GM19463 (cell line): ENCODE results near the gene CDH3.

Experiments
- ATAC-seq: cut with Tn5 transposase; IDR thresholded peaks from one replicate; pipeline ENCODE4 v1.9.1; 2021; ENCODE audit warnings: mild to moderate bottlenecking, moderate library complexity; ENCODE audit not compliant: unreplicated experiment

Gene CDH3

DNA sequence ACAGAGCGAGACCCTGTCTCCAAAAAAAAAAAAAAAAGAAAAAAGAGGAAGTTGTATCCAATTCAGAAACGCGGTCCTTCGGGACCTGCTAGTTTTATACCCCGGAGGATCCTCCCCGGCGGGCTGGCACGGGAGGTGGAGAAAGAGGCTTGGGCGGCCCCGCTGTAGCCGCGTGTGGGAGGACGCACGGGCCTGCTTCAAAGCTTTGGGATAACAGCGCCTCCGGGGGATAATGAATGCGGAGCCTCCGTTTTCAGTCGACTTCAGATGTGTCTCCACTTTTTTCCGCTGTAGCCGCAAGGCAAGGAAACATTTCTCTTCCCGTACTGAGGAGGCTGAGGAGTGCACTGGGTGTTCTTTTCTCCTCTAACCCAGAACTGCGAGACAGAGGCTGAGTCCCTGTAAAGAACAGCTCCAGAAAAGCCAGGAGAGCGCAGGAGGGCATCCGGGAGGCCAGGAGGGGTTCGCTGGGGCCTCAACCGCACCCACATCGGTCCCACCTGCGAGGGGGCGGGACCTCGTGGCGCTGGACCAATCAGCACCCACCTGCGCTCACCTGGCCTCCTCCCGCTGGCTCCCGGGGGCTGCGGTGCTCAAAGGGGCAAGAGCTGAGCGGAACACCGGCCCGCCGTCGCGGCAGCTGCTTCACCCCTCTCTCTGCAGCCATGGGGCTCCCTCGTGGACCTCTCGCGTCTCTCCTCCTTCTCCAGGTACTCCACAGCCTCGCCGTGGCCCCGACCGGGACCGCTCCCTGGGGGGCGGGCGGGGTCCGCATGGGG lies at the start of gene CDH3:
Gene CDH3, plus strand, starts transcription at position 596 of the 779 bp plus-strand sequence. Its CDS starts 70 bp downstream, at position 666.
- no peak for ATAC-seq

DNA sequence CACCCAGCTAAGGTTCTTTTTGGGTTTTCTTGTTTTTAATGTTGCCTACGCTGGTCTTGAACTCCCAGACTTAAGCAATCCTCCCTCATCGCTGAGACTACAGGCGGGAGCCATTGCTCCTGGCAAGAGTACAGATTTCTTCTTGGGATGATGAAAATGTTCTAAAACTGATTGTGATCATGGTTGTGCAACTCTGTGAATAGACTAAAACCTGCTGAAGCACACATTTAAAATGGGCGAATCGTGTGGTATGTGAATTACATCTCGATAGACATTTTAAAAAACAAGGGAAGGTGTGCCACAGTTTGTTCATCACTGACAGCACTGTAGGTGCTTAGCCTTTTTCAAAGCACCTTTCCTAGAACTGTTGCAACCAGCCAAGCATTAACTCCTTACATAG lies 48.8 kb upstream of the CDH3 start:
- ATAC-seq: no peak

GRCh38 chr16:68599586-68599985 lies 45.5 kb upstream of the CDH3 start:
- ATAC-seq: no peak

- ATAC-seq: no peak
Observed at GRCh38 chr16:68605746-68606145, 39.4 kb upstream of the CDH3 start.

DNA sequence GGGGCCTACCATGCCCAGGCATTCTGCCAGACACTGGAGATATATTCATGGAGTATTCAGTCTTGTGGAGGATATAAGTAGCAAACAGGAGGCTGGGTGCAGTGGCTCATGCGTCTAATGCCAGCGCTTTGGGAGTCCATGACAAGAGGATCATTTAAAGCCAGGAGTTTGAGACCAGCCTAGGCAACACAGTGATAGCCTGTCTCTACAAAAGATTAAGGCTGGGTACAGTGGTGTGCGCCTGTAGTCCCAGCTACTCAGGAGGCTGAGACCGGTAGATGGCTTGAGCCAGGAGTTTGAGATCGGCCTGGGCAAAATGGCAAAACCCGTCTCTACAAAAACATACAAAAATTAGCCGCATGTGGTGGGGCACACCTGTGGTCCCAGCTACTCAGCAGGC lies 37.7 kb upstream of the CDH3 start:
- no peak for ATAC-seq

DNA sequence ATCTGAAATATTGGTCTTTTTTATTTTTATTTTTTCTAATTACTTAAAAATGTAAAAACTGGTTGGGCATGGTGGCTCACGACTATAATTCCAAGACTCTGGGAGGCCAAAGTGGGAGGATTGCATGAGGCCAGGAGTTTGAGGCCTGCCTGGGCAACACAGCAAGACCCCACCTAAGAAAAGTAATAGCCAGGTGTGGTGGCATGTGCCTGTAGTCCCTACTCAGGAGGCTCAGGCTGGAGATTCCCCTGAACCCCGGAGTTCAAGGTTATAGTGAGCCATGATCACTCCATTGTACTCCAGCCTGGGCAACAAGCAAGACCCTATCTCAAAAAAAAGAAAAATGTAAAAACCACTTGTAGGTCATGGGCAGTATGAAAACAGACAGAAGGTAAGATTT lies 36.8 kb upstream of the CDH3 start:
- ATAC-seq: no peak

DNA sequence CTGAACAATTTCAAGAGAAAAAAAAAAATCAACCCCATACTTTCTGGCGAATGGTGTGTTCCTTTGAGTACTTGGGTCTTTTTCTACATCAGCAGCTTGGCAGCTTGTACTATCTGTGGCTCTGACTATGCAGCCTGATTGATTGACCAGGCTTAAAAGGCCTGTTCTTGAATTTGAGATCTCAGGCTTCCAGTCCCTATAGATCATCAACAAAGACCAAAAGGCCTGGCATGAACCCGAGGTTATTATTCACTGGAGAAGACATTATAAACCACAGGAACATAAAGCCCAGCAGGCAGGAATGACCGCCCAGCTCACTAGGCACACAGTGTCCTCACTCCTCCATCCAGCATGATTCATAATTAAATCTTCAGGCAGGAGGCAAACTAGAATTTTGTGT lies 32.1 kb upstream of the CDH3 start:
- no peak for ATAC-seq

DNA sequence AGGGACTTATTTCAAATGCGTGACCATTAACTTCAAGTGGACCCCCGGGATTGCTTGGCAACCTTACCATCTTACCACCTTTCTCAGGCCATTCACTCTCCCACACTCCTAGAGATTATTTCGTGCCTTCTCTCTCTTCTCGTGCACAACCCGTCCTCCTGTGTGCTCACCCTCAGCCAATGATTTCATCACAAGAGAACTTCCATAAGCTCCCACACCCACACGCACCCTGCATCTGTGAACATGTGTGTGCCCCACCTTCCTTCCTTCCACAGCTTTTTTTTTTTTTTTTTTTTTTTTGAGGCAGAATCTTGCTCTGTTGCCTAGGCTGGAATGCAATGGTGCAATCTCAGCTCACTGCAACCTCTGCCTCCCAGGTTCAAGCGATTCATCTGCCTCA lies 27.4 kb upstream of the CDH3 start:
- ATAC-seq: no peak

DNA sequence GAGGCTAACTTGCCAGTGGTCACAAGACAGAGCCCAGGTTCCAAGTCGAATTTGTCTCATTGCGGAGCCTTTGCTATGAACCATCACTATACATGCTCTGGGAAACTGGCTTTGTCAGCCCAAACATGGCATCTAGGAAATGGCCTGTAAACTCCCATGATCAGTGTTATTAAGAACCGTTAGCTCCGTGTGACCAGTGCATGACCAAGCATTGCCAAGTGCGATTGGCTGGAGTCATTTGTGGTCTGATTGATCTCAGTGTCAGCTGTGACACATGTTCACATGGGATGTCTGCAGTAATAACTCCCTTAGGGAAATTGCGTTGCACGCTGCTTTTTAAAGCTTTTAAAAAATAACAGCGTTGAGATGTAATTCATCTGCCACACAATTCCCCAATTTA lies 18.6 kb upstream of the CDH3 start:
- no peak for ATAC-seq

DNA sequence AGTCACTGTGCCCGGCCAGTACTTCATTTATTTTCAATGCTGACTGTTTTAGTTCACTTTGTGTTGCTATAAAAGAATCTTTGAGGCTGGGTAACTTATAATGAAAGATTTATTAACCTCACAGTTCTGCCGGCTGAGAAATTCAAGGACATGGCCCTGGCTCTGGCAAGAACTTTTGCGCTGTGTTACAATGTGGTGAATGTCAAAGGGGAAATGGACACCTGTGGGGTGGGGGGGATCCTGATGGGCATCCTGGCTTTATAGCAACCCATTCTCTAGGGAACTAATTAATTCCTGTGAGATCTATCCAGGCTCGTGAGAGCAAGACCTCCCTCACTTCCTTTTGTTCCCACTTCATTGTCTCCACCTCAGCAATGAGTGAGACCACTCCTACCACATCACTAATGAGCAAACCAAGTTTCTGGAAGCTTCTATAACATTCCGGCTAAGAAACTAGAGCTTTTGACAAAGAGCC lies 17.1 kb upstream of the CDH3 start:
- no peak for ATAC-seq

DNA sequence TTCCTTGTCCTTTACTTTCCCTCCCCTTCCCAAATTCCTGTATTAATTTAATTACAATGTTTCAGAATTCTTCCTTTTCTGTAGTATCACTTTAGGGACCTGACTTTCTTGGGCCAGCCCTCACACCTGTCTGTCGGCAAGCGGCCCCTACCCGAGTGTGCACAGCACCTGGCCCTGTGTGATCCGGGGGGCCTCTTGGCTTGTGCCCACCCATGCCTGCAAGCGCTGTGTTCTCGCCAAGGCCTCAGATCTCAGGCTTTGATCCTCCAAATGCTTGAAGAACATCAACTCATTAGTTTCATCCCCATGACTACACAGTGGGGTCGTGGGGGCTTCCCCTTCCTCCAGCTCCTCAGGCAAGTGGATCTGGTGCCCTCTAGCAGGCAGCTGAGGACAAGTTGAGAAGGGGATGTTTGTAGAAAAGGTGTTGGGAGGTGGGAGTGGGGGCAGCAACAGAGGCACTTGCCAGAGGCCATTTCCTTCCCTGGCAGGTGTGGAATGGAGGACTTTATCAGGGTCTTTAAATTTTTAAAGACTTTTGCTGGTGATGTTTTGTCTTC lies 15.7 kb upstream of the CDH3 start:
- no peak for ATAC-seq

- ATAC-seq: no peak
Observed at GRCh38 chr16:68636064-68636560, 9.0 kb upstream of the CDH3 start.

DNA sequence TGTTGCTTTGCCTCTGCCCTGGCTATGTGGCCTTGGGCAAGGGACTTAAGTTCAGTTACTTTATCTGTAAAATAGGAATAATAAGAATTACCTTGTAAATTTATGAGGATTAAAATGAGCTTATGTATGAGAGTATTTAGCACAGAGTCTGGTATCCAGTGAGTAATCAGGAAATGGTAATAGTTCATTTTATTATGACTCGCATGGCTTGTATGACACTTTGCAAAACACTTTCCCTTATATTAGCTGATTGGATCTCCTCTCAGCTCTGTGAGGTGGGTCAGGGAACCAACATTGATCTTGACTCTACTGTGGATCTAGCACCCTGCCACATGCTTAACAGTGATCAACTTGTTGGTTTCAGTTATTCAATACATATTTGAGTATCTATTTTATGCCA lies 8.3 kb upstream of the CDH3 start:
- no peak for ATAC-seq

- no peak for ATAC-seq
Observed at GRCh38 chr16:68640972-68641371, 4.1 kb upstream of the CDH3 start.

- no peak for ATAC-seq
Observed at GRCh38 chr16:68642047-68642435, 3.1 kb upstream of the CDH3 start.

DNA sequence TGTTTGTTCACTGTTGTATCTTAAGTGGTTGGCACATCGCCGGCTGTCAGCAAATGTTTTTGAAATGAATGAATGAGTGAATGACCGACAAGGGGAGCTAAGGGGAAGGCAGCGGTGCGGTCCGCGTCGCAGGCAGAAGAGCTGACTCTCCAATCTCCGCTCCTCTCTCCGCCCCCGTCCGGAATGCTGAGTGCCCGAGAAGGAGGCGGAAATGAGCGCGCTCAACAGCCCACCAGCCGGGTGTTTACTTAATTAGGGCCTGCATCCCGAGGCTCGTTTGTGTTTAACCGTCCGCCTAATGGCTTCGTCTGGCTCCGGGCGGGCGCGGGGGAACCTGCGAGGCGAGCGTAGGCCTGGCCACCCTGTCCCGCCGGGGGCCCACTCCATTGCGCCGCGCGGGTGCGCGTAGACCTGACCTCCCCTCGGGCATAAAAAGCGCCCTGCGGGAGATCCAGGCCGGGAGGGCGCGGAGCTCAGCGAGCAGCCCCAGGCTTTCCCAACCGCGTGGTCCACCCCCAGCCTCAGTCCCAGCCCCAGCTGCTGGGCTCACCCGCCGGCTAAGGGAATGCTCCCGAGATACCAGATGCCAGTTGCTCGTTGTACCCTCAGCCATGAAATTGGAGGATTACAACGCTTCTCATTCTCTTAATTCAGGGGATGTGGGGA lies 2.5 kb upstream of the CDH3 start:
- ATAC-seq: no peak

GRCh38 chr16:68643227-68643626 lies 1.9 kb upstream of the CDH3 start:
- ATAC-seq: no peak

DNA sequence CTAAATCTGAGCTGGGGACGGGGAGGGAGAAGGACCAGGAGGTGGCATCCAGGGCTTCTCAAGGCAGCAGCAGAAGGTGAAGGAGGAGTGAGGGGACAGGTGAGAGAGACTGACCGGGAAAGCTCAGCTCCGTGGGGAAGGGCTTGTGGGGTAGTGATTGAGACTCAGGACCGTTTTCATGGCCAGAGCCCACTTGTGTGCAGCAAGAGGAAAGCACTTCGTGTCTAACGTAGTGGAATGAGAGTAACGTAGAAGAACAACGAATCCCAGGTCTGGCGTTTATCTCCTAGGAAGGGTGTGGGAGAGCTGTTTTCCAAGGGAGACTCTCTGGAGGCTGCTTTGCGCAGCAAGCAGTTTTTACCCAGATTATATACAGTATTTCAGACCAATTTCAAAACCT lies 1.3 kb upstream of the CDH3 start:
- no peak for ATAC-seq

DNA sequence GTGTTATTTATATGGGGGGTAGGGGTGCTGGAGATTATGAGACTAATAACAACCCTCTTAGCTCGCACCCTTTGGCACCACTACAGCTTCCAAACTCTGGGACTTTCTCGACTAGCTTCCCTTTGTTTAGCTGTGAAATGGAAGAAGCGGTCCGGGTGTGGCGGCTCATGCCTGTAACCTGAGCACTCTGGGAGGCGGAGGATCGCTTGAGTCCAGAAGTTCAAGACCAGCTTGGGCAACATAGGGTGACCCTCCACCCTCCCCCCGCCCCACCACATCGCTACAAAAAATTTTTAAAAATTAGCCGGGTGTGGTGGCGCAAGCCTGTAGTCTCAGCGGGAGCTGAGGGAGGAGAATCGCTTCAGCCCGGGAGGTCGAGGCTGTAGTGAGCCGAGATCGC lies 814 bp upstream of the CDH3 start:
- ATAC-seq: no peak

GRCh38 chr16:68645494-68646388 lies 631 bp downstream of the CDH3 start:
- no peak for ATAC-seq
